GM12892 (cell line): ENCODE results near the gene TRIP4.

Experiments
- POLR2A ChIP-seq: IDR thresholded peaks from 2 replicates; pipeline ENCODE4 v1.6.1; 2011; ENCODE audit warnings: low read depth, low read length, control low read depth
- POLR2AphosphoS5 ChIP-seq: IDR thresholded peaks from 2 replicates; pipeline ENCODE4 v1.6.1; 2011; ENCODE audit warnings: low read depth, low read length, control low read depth

DNA sequence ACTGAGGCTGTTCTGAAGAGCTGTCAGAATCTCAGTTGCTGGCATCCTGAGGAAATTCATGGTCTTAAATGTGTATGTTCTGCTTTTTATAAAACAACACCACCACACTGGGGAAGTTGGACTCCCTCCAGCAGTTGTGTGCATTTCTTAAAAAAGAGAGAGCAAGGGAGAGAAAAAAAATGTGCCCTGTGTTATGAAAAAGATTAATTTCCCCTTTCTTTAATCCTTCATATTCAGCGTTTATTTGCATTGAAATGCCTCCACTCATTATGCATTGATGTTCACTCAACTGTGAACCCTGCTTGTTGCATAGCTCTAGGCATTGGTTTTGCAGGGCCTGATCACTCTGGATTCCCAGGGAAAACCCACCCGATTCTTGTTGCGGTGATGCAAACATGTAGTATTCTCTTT, 68.3 kb downstream of the TRIP4 start:
- no peak for TF ChIP-seq POLR2A
- TF ChIP-seq POLR2AphosphoS5, result no peak
